Activated gamma-delta T cell treated with Interleukin-2 at 50 U/mL for 16 hours (primary cell): ENCODE results near the gene ARID5B.
A peak's percentile ranks its signal among the peaks of the same experiment; 100 is the strongest.

Source experiments
- DNase-seq: peaks from one replicate; pipeline ENCODE4 v3.0.0-alpha.2; 2020

ARID5B gene

GRCh38 chr10:62039954-62040353 is 138.5 kb downstream of the ARID5B start:
- DNase-seq, result no peak

- no peak for DNase-seq
These were observed 139.4 kb downstream of the ARID5B start for GRCh38 chr10:62040881-62041280.

- no peak for DNase-seq
These were observed 142.0 kb downstream of the ARID5B start for GRCh38 chr10:62043421-62044021.

GRCh38 chr10:62044566-62044965 is 143.1 kb downstream of the ARID5B start:
- no peak for DNase-seq

- DNase-seq, result no peak
These were observed 144.4 kb downstream of the ARID5B start for GRCh38 chr10:62045765-62046521.

GRCh38 chr10:62046522-62047227 is 145.2 kb downstream of the ARID5B start:
- no peak for DNase-seq

- DNase-seq, result no peak
These were observed 145.9 kb downstream of the ARID5B start for GRCh38 chr10:62047228-62047892.

- peak; percentile 18 for DNase-seq
These were observed 146.5 kb downstream of the ARID5B start for GRCh38 chr10:62047960-62048383.

- no peak for DNase-seq
These were observed 147.0 kb downstream of the ARID5B start for GRCh38 chr10:62048470-62048869.

GRCh38 chr10:62048919-62049623 is 147.6 kb downstream of the ARID5B start:
- DNase-seq, result peak; percentile 48

GRCh38 chr10:62049624-62050345 is 148.3 kb downstream of the ARID5B start:
- DNase-seq, result no peak

- DNase-seq, result no peak
These were observed 148.9 kb downstream of the ARID5B start for GRCh38 chr10:62050346-62050892.

GRCh38 chr10:62050893-62051433 is 149.5 kb downstream of the ARID5B start:
- DNase-seq, result peak; percentile 64

GRCh38 chr10:62052276-62052675 is 150.8 kb downstream of the ARID5B start:
- DNase-seq, result no peak

- DNase-seq, result no peak
These were observed 152.4 kb downstream of the ARID5B start for GRCh38 chr10:62053860-62054259.

- no peak for DNase-seq
These were observed 152.9 kb downstream of the ARID5B start for GRCh38 chr10:62054408-62054807.

- no peak for DNase-seq
These were observed 153.3 kb downstream of the ARID5B start for GRCh38 chr10:62054830-62055229.

GRCh38 chr10:62056219-62056618 is 154.7 kb downstream of the ARID5B start:
- no peak for DNase-seq

- no peak for DNase-seq
These were observed 155.2 kb downstream of the ARID5B start for GRCh38 chr10:62056698-62057097.

- no peak for DNase-seq
These were observed 155.9 kb downstream of the ARID5B start for GRCh38 chr10:62057359-62057758.

- no peak for DNase-seq
These were observed 156.4 kb downstream of the ARID5B start for GRCh38 chr10:62057850-62058249.
